ENCODE data around the gene IRF5. TPM values are rescaled to one million over a fixed set of nuclear protein-coding genes. Genes with fewer than 3 reads are reported as not detected.
"Not testable (repeated sequence)": the region's sequence is repeated elsewhere in the genome, so short reads cannot be mapped to it uniquely, and the experiment has no call there.

IRF5 gene
- total RNA-seq, 1 donor from 2014 or later, result 19.9 TPM

DNA sequence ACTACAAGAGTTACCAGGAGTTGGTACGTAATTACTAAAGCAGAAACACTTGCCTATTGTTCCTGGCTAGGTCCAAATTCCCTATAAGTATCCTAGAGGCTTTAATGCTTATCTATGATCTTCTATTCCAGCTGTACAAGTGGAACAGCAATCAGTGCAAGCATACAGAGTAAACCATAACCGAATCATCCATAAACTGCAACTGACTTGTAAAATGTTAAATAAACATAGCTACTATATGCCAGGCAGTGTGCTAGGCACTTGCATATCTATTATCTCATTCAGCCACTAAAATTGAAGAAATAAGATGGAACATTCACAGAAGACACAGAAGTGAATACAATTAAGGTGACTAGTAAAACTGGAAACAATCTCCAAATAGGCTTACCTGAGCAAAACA lies 55.7 kb downstream of the IRF5 start:
- Histone ChIP-seq H3K4me3 (ENCODE audit: low read depth, low read length) (no peak overlapping the region), H3K27me3 (ENCODE audit: control insufficient read depth, insufficient read depth, low read length) (no peaks in the 10 kb centered on the region), H3K36me3 (ENCODE audit: control insufficient read depth, insufficient read depth, low read length) (peaks cover 2% of the 10 kb centered on the region)
- no peak for DNase-seq (ENCODE audit: low read depth)
- TF ChIP-seq, protein P1, sequence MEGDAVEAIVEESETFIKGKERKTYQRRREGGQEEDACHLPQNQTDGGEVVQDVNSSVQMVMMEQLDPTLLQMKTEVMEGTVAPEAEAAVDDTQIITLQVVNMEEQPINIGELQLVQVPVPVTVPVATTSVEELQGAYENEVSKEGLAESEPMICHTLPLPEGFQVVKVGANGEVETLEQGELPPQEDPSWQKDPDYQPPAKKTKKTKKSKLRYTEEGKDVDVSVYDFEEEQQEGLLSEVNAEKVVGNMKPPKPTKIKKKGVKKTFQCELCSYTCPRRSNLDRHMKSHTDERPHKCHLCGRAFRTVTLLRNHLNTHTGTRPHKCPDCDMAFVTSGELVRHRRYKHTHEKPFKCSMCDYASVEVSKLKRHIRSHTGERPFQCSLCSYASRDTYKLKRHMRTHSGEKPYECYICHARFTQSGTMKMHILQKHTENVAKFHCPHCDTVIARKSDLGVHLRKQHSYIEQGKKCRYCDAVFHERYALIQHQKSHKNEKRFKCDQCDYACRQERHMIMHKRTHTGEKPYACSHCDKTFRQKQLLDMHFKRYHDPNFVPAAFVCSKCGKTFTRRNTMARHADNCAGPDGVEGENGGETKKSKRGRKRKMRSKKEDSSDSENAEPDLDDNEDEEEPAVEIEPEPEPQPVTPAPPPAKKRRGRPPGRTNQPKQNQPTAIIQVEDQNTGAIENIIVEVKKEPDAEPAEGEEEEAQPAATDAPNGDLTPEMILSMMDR (IDR thresholded peaks at IDR 0.05; ENCODE audit: insufficient read depth, low read length, poor library complexity, severe bottlenecking), result no peak

GRCh38 chr7:128994560-128994959 lies 56.8 kb downstream of the IRF5 start:
- not testable (repeated sequence) for H3K36me3 ChIP-seq (ENCODE audit: control insufficient read depth, insufficient read depth, low read length); H3K4me3 ChIP-seq (ENCODE audit: low read depth, low read length); DNase-seq (ENCODE audit: low read depth)

GRCh38 chr7:128997181-128997580 lies 59.5 kb downstream of the IRF5 start:
- no peak overlapping the region for H3K4me3 ChIP-seq (ENCODE audit: low read depth, low read length)
- no peaks in the 10 kb centered on the region for H3K27me3 ChIP-seq (ENCODE audit: control insufficient read depth, insufficient read depth, low read length)
- TF ChIP-seq, protein P1 (IDR thresholded peaks at IDR 0.05; ENCODE audit: insufficient read depth, low read length, poor library complexity, severe bottlenecking), result no peak
- peaks cover 2% of the 10 kb centered on the region for H3K36me3 ChIP-seq (ENCODE audit: control insufficient read depth, insufficient read depth, low read length)
- DNase-seq (ENCODE audit: low read depth), result no peak

More at GRCh38 chr7:128994560-128994959, 56.8 kb downstream of the IRF5 start:
- H3K27me3 ChIP-seq (ENCODE audit: control insufficient read depth, insufficient read depth, low read length), result not testable (repeated sequence)

Other genes with a start within 250 kb of the IRF5 start
- gene CALU, start 198.6 kb upstream of the IRF5 start, total RNA-seq, result 198 and 210 TPM in 2 replicates
- not detected in 2 replicates for gene OPN1SW, start 162.1 kb upstream of the IRF5 start, total RNA-seq
- 7.1 and 7.2 TPM in 2 replicates for gene CCDC136, start 146.0 kb upstream of the IRF5 start, total RNA-seq
- 243 and 267 TPM in 2 replicates for gene FLNC, start 107.5 kb upstream of the IRF5 start, total RNA-seq
- gene ATP6V1F, start 75.1 kb upstream of the IRF5 start, total RNA-seq, result 211 and 225 TPM in 2 replicates
- gene KCP, start 27.2 kb upstream of the IRF5 start, total RNA-seq, result 1.3 and 1.4 TPM in 2 replicates
- gene TNPO3, start 117.2 kb downstream of the IRF5 start, total RNA-seq, result 49.6 and 50.8 TPM in 2 replicates
- 18.0 and 22.2 TPM in 2 replicates for gene TSPAN33, start 206.8 kb downstream of the IRF5 start, total RNA-seq

Data from kidney epithelial cell (primary cell).